ENCODE data around the gene KLC1.

Gene KLC1

DNA sequence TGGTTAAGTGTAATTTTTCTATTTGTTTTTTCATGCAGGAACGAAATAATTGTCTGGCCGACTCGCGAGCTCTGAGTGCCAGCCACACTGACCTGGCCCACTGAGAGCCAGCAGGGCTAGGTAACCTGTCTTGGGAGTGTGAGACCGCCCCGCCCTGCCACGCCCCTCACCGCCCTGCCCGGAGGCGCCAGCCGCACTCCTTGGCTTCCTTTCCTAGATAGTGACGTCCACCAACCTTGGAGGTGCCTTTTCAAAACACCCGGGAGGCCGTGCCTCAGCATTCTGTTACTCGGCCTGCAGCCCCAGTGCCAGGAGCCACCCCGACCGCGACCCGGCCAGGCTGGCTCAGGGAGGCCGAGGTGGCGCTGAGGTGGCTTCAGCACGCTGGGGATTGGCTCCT is 64.5 kb downstream of the KLC1 start:
- no peak for DNase-seq

- no peak for DNase-seq
These were observed 65.6 kb downstream of the KLC1 start for GRCh38 chr14:103694572-103695026.

- DNase-seq = no peak
These were observed 66.5 kb downstream of the KLC1 start for GRCh38 chr14:103695296-103696069.

DNA sequence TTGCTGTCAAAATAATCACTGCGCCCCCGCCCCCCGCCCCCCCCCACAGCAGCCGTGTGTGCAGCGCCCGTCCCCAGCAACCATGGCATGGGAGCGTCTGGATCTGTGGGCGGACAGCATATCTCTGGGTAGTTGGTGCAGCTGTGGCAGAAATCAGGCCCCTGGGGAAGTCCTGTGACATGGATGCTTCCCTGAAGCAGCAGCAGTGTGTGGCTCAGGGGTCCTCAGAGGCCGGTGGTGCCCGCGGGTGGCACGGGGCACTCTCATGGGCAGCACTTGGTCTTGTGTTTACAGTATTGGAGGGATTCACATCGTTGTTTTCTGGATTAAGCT is 67.0 kb downstream of the KLC1 start:
- DNase-seq = no peak

GRCh38 chr14:103696466-103697071 is 67.6 kb downstream of the KLC1 start:
- no peak for DNase-seq

DNA sequence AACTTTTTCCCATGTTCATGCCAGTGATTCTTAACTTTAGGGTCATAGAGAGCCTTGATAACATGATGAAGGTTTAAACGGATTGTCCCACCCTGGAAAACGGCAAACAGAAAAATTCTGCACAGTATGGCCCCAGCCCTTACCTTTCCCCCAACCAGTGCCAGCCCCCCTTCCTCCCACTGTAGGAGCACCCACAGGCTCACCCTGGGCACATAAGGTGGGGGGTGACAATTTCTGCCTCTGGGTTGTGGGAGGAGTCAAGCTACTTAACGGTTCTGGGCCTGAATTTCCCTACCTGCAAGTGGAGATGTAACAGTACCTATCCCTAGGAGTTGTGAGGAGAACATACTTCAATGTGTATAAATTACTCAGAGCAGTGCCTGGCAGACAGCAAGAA is 68.2 kb downstream of the KLC1 start:
- no peak for DNase-seq

- no peak for DNase-seq
These were observed 68.8 kb downstream of the KLC1 start for GRCh38 chr14:103697603-103698379.

DNA sequence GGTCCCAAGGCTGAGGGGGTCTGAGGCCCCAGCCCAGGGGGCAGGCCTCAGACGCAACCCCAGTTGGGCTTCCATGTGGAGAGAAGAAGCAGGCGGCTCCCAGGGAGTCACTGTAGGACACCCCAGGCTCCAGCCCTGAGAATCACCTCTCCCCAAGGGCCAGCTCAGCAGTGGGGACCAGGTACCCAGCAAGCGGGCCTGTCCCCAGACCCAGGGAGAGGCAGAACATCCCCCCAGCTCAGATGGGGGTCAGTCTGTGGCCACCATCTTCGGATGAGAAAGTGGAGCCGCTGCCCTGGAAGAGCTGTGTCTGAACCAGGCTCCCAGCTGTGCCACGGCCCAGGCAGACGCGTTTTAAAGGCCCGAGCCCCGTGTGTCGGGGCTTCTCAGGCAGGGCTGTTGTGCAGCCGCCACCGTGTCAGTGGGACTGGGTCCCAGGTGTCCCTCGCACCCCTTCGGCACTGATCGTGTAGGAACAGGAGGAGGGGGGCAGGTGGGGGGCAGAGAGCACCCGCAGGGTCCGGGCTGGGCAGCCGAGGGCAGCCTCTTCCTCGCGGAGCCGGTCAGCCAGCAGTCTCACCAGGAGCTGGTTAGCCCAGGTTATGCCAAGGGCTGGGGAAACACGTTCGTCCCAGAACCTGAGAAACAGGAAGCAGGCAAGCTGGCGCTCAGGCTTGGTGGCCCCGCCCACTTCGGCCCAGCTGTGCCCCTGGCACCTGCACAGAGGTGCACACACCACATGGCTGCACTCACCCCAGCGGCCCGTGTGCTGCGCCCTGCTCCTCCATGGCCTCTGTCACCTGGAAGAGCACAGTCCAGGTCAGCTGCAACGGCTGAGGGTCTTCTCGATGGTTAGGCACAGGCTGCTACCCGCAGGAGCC is 69.6 kb downstream of the KLC1 start:
- no peak for DNase-seq

DNA sequence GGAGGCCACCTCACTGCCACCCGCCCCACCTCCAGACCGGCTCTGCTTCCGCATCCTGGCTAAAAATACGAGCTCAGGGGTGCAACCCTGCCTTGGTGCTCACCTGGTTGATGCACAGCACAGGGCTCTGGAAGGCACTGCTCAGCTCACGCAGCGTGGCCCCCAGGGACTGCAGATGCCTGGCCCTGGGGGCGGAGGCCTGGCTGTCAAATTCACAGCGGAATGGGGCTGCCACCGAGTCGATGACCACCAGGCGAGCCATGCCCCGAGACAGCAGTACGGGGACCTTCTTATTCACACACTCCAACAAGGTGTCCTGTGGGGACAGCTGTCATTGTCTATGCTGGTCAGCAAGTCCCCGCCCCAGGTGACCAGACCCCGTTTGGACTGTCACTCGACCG is 70.2 kb downstream of the KLC1 start:
- no peak for DNase-seq

- DNase-seq = no peak
These were observed 71.1 kb downstream of the KLC1 start for GRCh38 chr14:103699901-103700752.

GRCh38 chr14:103700753-103701490 is 71.9 kb downstream of the KLC1 start:
- DNase-seq = no peak

DNA sequence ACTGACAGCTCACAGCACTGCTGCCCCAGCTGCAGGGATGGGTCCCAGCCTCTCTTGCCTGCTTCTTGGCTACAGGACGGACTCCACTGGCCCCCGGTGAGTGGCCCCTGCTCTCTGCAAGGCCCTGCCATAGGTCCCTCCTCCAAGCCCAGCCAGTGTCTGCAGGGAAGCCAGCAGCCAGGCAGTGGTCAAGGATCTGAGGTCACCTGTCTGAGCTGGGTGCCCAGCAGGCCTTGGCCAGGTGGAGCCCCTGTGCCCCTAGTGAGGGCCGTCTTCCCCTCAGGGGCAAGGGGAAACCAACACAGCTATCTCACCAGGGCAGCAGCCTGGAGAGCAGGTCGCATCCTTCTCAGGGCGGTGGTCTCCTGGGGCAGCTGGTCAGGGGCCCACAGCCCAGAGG is 73.1 kb downstream of the KLC1 start:
- no peak for DNase-seq

- DNase-seq = no peak
These were observed 73.8 kb downstream of the KLC1 start for GRCh38 chr14:103702497-103703432.

GRCh38 chr14:103703433-103704385 is 74.7 kb downstream of the KLC1 start:
- no peak for DNase-seq

DNA sequence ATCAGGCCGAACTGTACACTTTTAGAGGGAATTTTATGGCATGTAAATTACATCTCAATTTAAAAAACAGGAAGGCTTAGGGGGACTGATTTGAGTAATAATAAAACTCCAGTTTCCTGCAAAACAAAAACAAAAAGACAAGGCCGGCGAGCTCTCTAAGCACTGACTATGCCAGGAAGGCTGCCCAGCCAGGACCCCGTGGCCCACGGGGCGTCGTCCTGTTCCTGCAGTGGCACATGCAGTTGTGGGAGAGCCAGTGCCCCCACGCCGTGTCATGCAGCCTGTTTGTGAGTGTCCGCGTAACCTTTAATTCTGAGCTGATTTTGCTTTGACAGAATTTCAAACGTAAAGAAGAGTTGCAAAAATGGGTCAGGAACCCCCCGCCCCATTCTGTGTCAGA is 75.7 kb downstream of the KLC1 start:
- DNase-seq = no peak

DNA sequence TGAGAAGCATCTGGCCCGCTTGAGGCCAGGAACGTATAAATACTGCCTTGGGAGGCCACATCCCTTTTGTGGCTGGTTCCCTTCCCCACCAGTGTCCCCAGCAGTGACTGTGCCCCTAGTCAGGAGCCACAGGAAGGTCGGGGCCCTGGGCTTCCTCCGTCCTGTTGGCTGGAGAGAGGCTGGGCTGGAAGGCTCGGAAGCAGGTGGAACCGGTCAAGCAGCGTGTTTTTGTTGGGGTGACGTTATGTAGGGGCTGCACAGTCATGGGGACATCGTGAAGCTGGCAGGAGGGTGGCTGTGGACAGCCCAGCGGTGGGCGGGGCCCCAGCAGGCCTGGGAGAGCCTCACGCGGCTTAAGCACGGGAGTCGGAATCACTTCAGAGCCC is 76.1 kb downstream of the KLC1 start:
- DNase-seq = no peak

DNA sequence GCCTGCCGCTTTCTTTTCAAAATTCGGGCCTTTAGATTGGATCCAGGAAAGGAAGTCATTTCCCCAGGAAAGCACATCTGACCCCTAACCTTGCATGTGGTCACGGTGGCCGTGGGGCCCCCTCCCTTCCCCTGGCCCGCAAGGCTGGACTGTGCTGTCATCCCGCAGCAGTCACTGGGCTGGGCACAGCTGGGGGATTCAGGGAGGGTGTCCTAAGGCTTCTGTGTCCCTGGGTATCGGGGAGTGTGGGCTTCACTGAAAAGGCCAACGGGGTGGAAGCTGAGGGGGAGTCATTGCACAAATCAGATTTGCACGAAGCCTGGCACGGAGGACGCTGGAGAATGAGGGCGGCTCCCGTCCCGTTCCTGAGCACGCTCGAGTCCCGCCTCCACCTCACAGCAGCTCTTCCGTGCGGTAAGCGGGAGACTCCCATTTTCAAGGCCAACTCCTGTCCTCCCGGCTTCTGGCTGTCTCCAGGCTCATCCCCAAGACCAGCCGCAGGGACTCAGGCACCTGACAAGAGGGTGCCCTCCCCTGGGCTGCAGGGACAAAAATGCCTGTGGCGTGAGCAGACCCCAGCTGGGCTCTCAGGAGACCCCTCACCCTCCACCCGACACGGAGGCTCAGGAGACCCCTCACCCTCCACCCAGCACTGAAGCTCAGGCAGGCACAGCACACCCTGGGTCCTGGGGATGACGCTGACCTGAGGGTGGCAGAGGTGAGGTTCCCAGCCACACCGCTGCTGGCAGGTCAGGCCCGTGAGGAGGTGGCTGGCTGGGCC is 76.7 kb downstream of the KLC1 start:
- DNase-seq = no peak
